Measurements from ENCODE around the gene GRM1. TPM values are rescaled to one million over a fixed set of nuclear protein-coding genes. Genes with fewer than 3 reads are reported as not detected.

GRM1 gene
- total and polyA plus RNA-seq, 2 of the 4 experiments (the other 2 are of a cell fraction): not detected

DNA sequence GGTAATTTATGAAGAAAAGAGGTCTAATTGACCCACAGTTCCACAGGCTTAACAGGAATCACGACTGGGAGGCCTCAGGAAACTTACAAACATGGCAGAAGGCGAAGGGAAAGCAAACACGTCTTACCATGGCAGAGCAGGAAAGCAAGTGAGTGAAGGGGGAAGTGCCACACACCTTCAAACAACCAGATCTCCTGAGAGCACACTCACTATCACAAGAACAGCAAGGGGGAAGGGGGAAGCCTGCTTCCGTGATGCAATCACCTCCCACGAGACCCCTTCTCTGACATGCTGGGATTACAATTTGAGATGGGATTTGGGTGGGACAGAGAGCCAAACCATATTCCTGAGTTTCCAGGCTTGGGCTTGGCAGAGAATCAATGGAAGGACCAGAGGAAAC is 390.7 kb downstream of the GRM1 start:
- H4K91ac ChIP-seq (ENCODE audit: insufficient read depth, low read depth, low read length): no peak overlapping the region
- TF ChIP-seq MAFK (IDR thresholded peaks at IDR 0.05; ENCODE audit: low read depth, low read length) (no peak), MXI1 (IDR thresholded peaks at IDR 0.05; ENCODE audit: borderline replicate concordance, low read depth, low read length) (no peak), BHLHE40 (IDR thresholded peaks at IDR 0.05; ENCODE audit: low read depth, low read length) (no peak), SMC3 (IDR thresholded peaks at IDR 0.05; ENCODE audit: low read depth, low read length) (no peak), FOS (IDR thresholded peaks at IDR 0.05; ENCODE audit: low read depth, low read length) (no peak), CEBPB (IDR thresholded peaks at IDR 0.05; ENCODE audit: low read depth, low read length) (no peak), RFX5 (IDR thresholded peaks at IDR 0.05; ENCODE audit: low read depth, low read length) (no peak)
- TF ChIP-seq, protein P1, sequence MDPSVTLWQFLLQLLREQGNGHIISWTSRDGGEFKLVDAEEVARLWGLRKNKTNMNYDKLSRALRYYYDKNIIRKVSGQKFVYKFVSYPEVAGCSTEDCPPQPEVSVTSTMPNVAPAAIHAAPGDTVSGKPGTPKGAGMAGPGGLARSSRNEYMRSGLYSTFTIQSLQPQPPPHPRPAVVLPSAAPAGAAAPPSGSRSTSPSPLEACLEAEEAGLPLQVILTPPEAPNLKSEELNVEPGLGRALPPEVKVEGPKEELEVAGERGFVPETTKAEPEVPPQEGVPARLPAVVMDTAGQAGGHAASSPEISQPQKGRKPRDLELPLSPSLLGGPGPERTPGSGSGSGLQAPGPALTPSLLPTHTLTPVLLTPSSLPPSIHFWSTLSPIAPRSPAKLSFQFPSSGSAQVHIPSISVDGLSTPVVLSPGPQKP (IDR thresholded peaks at IDR 0.05; ENCODE audit: borderline replicate concordance, low read depth, low read length): no peak
- no peaks in the 10 kb centered on the region for H3K36me3 ChIP-seq (ENCODE audit: control insufficient read depth, insufficient read depth, low read length)
- dilution Hi-C loops (cut with HindIII; ENCODE audit: low sequenced_read_pairs, unreplicated experiment) (no loop called here), intact Hi-C loops (cut with micrococcal nuclease) (no loop called here), in situ Hi-C loops (cut with MboI; ENCODE audit: low sequenced_read_pairs) (no loop called here)
- ChIA-PET POLR2A (ENCODE audit: unreplicated experiment) (no interaction called here), CTCF (no interaction called here)
- H3K4me2 ChIP-seq (ENCODE audit: low read depth, low read length): no peak overlapping the region
- no peak overlapping the region for H2AK5ac ChIP-seq (ENCODE audit: low read depth, low read length)
- no peak overlapping the region for H4K5ac ChIP-seq (ENCODE audit: low read depth, low read length)
- no TSS peak for BruUV-seq (replicated peaks)
- H3K27me3 ChIP-seq (ENCODE audit: control insufficient read depth, insufficient read depth, low read length): no peaks in the 10 kb centered on the region
- no peak overlapping the region for H2BK20ac ChIP-seq (ENCODE audit: low read depth, low read length)
- no peaks in the 10 kb centered on the region for H3K79me1 ChIP-seq (ENCODE audit: low read depth in 1 of 2, low read length in 2 of 2)
- no peak overlapping the region for H3K23ac ChIP-seq (ENCODE audit: low read depth, low read length)
- H2AK9ac ChIP-seq (replicated peaks; ENCODE audit: low read depth, low read length, poor library complexity): no peak overlapping the region
- no peak overlapping the region for H3K14ac ChIP-seq (replicated peaks; ENCODE audit: low read depth, low read length)
- DNase-seq (no peak), ATAC-seq (ENCODE audit: low read depth) (no peak)
- H3K27ac ChIP-seq (ENCODE audit: insufficient read depth, low read length): no peak overlapping the region
- H3K56ac ChIP-seq (ENCODE audit: extremely low read depth, insufficient read depth, low read length): no peak overlapping the region
- no peak overlapping the region for H2BK120ac ChIP-seq (ENCODE audit: low read depth, low read length)
- no CpG with 5 or more reads among the region's 5 CpGs for WGBS, 2 experiments (ENCODE audit: extremely low coverage in 2 of 2, insufficient read length in 1 of 2)
- H4K8ac ChIP-seq (ENCODE audit: low read depth in 2 of 2, low read length in 2 of 2): no peak overlapping the region
- no peaks in the 10 kb centered on the region for H4K20me1 ChIP-seq (ENCODE audit: insufficient read depth, low read length)
- no peak overlapping the region for H2AFZ ChIP-seq (replicated peaks; ENCODE audit: low read length, poor library complexity)
- no peak overlapping the region for H2BK5ac ChIP-seq (ENCODE audit: low read depth, low read length, poor library complexity, severe bottlenecking)
- H3K18ac ChIP-seq (ENCODE audit: low read depth, low read length): no peak overlapping the region
- no peak overlapping the region for H3K4me3 ChIP-seq (ENCODE audit: insufficient read depth, low read depth, low read length)
- no peak overlapping the region for H3K4ac ChIP-seq (ENCODE audit: low read depth, low read length)
- H2BK15ac ChIP-seq (ENCODE audit: low read depth, low read length): no peak overlapping the region
- H3K9me3 ChIP-seq (ENCODE audit: control insufficient read depth, insufficient read depth, low read length): no peaks in the 10 kb centered on the region
- no peaks in the 10 kb centered on the region for H3K9me1 ChIP-seq (ENCODE audit: insufficient read depth, low read length)
- no peak overlapping the region for H3K9ac ChIP-seq (ENCODE audit: low read depth, low read length)
- H3K4me1 ChIP-seq (ENCODE audit: control insufficient read depth, insufficient read depth, low read length): no peaks in the 10 kb centered on the region

Measured in IMR-90 (cell line).